ENCODE results near the gene ISCA1. TPM values are rescaled to one million over a fixed set of nuclear protein-coding genes. Genes with fewer than 3 reads are reported as not detected.

ISCA1 gene
- total and polyA plus RNA-seq, 5 experiments from 2014 or later, result 36.7 to 57.7 (median 41.4) TPM

DNA sequence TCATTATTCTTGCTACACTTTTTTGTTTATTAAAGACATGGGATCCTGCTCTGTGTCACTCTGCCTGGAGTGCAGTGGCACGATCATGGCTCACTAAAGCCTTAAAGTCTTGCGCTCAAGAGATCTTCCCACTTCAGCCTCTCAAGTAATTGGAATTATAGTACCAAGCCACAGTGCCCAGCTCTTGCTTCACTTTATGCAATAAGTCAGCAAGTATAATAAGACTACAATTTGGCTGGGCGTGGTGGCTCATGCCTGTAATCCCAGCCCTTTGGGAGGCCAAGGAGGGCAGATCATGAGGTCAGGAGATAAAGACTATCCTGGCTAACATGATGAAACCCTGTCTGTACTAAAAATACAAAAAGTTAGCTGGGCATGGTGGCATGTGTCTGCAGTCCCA, 28.8 kb downstream of the ISCA1 start:
- POLR2A ChIA-PET, result no interaction called here
- Mint-ChIP-seq H3K27me3 (peaks cover 0 to 9% (median 0%) of the 10 kb centered on the region in 5 donors), H3K4me1 (no peaks in the 10 kb centered on the region), H3K36me3 (peaks cover 2 to 9% (median 8%) of the 10 kb centered on the region in 3 donors), H3K27ac (no peak overlapping the region), H3K4me3 (no peak overlapping the region), H3K9me3 (peaks cover 0 to 34% (median 6%) of the 10 kb centered on the region in 9 donors)
- ATAC-seq, result no peak
- no peak for DNase-seq

- H3K27ac Mint-ChIP-seq, result no peak overlapping the region
- POLR2A ChIA-PET, result no interaction called here
- ATAC-seq (no peak), DNase-seq (no peak)
- peaks cover 0 to 34% (median 6%) of the 10 kb centered on the region in 9 donors for H3K9me3 Mint-ChIP-seq
- H3K4me1 Mint-ChIP-seq, result no peaks in the 10 kb centered on the region
- H3K27me3 Mint-ChIP-seq, result peaks cover 0 to 9% (median under 1%) of the 10 kb centered on the region in 5 donors
- H3K36me3 Mint-ChIP-seq, result peaks cover 2 to 9% (median 8%) of the 10 kb centered on the region in 3 donors
- no peak overlapping the region for H3K4me3 Mint-ChIP-seq
These were observed 29.5 kb downstream of the ISCA1 start for GRCh38 chr9:86252870-86253269.

- POLR2A ChIA-PET, result no interaction called here
- H3K36me3 Mint-ChIP-seq, result peaks cover 2 to 8% (median 5%) of the 10 kb centered on the region in 3 donors
- ATAC-seq, result no peak
These were observed 32.2 kb downstream of the ISCA1 start for GRCh38 chr9:86250123-86250522.

DNA sequence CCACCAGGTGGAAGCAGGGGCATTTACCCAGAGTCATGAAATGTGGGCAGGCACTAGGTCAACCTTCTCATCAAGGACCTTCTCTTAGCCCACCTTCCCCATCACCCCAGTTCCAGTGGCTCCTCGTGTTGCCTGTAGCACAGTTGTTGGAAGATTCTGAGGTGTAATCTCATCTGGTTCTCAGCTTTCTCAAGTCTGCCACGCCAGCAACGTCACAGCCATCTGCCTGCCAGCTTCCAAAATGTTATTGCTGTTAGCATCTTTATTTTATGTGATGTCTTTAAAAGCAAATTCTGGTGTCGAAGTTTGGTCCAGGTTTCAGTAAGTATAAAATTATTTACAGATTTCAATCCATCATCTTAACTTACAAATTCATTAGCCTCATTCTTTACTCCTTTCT, 33.6 kb downstream of the ISCA1 start:
- no peak for ATAC-seq
- Mint-ChIP-seq H3K4me3 (no peak overlapping the region), H3K27me3 (peaks cover 0 to 9% (median 5%) of the 10 kb centered on the region in 5 donors), H3K27ac (no peak overlapping the region), H3K36me3 (peaks cover 2 to 8% (median 2%) of the 10 kb centered on the region in 3 donors), H3K9me3 (peaks cover 0 to 28% (median 6%) of the 10 kb centered on the region in 9 donors), H3K4me1 (peaks cover 0 to 2% (median 0%) of the 10 kb centered on the region in 4 donors)
- no peak for DNase-seq
- POLR2A ChIA-PET, result no interaction called here

More at GRCh38 chr9:86250123-86250522, 32.2 kb downstream of the ISCA1 start:
- DNase-seq, result no peak
- Mint-ChIP-seq H3K27ac (no peak overlapping the region), H3K4me3 (no peak overlapping the region), H3K27me3 (peaks cover 0 to 9% (median 5%) of the 10 kb centered on the region in 5 donors), H3K9me3 (peaks cover 0 to 34% (median 6%) of the 10 kb centered on the region in 9 donors), H3K4me1 (peaks cover 0 to 2% (median 0%) of the 10 kb centered on the region in 4 donors)

DNA sequence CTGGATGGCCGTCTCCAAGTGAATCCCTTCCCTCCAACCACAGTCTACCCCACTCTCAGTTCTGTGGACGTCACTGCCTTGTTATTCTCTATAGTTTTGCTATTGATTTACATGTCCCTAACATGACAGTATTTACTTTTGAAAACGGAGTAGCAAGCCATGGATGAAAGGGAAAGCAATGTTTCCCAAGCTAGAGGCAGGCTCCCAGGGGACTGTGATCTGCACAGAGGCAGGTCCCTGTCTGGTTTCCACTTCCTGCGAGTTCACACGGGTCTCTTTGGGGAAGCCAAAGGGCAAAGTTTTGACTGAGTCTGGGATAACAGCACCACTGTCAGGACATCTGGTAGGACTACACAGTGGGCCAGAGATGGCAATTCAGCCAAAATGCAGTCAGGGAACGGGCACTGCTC, 35.6 kb downstream of the ISCA1 start:
- ATAC-seq (no peak), DNase-seq (no peak)
- Mint-ChIP-seq H3K27me3 (peaks cover 0 to 8% (median 5%) of the 10 kb centered on the region in 5 donors), H3K4me1 (peaks cover 0 to 3% (median 0%) of the 10 kb centered on the region in 4 donors), H3K36me3 (peaks cover 0 to 2% (median 1%) of the 10 kb centered on the region in 3 donors), H3K9me3 (peaks cover 0 to 10% (median 2%) of the 10 kb centered on the region in 9 donors), H3K4me3 (no peak overlapping the region), H3K27ac (no peak overlapping the region)
- POLR2A ChIA-PET, result no interaction called here

DNA sequence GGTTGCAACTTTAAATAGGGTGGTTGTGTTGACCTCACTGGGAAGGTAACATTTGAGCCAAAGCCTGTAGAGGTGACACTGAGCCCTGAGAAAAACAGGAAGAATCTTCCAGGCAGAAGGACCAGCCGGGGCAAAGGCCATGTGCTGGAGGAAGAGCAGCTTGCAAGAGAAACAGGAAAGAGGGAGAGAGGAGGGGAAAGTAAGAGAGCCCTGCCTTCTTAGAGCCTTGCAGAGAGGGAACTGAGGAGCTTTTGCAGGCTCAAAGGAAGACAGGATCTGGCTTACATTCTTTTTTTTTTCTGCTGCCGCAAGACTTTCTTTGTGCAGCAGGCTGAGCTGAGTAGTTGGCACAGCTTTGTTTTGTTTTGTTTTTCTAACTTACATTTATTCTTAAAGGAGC, 40.3 kb downstream of the ISCA1 start:
- Mint-ChIP-seq H3K27me3 (peaks cover 0 to under 1% (median 0%) of the 10 kb centered on the region in 5 donors), H3K4me1 (peaks cover 0 to 3% (median 0%) of the 10 kb centered on the region in 4 donors), H3K9me3 (no peaks in the 10 kb centered on the region), H3K4me3 (no peak overlapping the region), H3K27ac (peak overlapping the region in 2 of 10 donors; percentile 42 to 43), H3K36me3 (no peaks in the 10 kb centered on the region)
- DNase-seq, result no peak
- no peak for ATAC-seq
- POLR2A ChIA-PET, result no interaction called here

- no peak for DNase-seq
- Mint-ChIP-seq H3K9me3 (no peaks in the 10 kb centered on the region), H3K27ac (no peak overlapping the region), H3K27me3 (no peaks in the 10 kb centered on the region), H3K36me3 (no peaks in the 10 kb centered on the region), H3K4me1 (peaks cover 0 to 3% (median 0%) of the 10 kb centered on the region in 4 donors), H3K4me3 (no peak overlapping the region)
- POLR2A ChIA-PET, result no interaction called here
- no peak for ATAC-seq
These were observed 41.1 kb downstream of the ISCA1 start for GRCh38 chr9:86241216-86241615.

GRCh38 chr9:86238861-86239770, 43.2 kb downstream of the ISCA1 start:
- POLR2A ChIA-PET, result no interaction called here
- H3K27ac Mint-ChIP-seq, result no peak overlapping the region

DNA sequence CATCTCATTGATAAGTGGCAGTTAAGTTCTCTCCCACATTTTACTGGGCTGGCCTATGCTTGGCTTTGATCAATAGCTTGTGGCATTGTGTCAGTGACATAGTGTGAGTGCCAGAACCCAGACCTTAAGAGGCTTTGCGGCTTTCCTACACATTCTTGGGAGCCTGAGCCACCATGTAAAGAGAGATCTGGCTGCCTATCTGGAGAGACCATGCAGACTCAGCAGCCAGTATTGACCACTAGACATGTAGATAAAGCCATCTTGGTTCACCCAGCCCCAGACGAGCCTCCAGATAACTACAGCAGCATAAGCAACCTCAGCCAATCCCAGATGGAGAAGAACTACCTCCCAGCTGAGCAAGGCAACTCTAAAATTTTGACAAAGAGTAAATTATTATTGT, 51.5 kb downstream of the ISCA1 start:
- H3K9me3 Mint-ChIP-seq, result no peaks in the 10 kb centered on the region
- peaks cover 0 to 9% (median 4%) of the 10 kb centered on the region in 5 donors for H3K27me3 Mint-ChIP-seq
- H3K4me1 Mint-ChIP-seq, result no peaks in the 10 kb centered on the region
- no peak for DNase-seq
- H3K27ac Mint-ChIP-seq, result no peak overlapping the region
- H3K36me3 Mint-ChIP-seq, result no peaks in the 10 kb centered on the region
- no peak for ATAC-seq
- no peak overlapping the region for H3K4me3 Mint-ChIP-seq
- POLR2A ChIA-PET, result no interaction called here

More at GRCh38 chr9:86238861-86239770, 43.2 kb downstream of the ISCA1 start:
- ATAC-seq (no peak), DNase-seq (no peak)
- H3K27me3 Mint-ChIP-seq, result no peaks in the 10 kb centered on the region
- H3K4me1 Mint-ChIP-seq, result peaks cover 0 to 1% (median 0%) of the 10 kb centered on the region in 4 donors
- no peak overlapping the region for H3K4me3 Mint-ChIP-seq
- H3K36me3 Mint-ChIP-seq, result no peaks in the 10 kb centered on the region
- no peaks in the 10 kb centered on the region for H3K9me3 Mint-ChIP-seq

GRCh38 chr9:86222667-86223066, 59.7 kb downstream of the ISCA1 start:
- Mint-ChIP-seq H3K27me3 (peaks cover 0 to 12% (median 0%) of the 10 kb centered on the region in 5 donors), H3K4me1 (no peaks in the 10 kb centered on the region), H3K9me3 (peaks cover 0 to 3% (median 0%) of the 10 kb centered on the region in 9 donors), H3K27ac (peak overlapping the region in 1 of 10 donors; percentile 41), H3K4me3 (no peak overlapping the region), H3K36me3 (no peaks in the 10 kb centered on the region)
- POLR2A ChIA-PET, result no interaction called here
- DNase-seq, result no peak
- ATAC-seq, result no peak

DNA sequence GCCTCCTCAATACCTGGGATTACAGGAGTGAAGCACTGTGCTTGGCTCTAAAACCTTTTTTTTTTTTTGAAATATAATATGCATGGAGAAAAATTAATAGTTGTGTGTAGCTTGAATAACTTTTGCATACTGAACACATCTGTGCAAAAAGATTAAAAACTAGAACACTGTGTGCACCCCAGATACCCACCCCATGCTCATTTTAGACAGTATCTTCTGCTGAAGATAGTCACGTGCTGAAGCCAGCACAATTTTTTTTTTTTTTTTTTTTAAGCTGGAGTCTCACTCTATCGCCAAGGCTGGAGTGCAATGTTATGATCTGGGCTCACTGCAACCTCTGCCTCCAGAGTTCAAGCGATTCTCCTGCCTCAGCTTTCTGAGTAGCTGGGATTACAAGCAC, 62.7 kb downstream of the ISCA1 start:
- no peaks in the 10 kb centered on the region for H3K4me1 Mint-ChIP-seq
- no peak for DNase-seq
- no peak for ATAC-seq
- H3K4me3 Mint-ChIP-seq, result no peak overlapping the region
- POLR2A ChIA-PET, result no interaction called here
- no peak overlapping the region for H3K27ac Mint-ChIP-seq
- H3K27me3 Mint-ChIP-seq, result peaks cover 0 to 10% (median 0%) of the 10 kb centered on the region in 5 donors
- H3K9me3 Mint-ChIP-seq, result peaks cover 0 to 3% (median 0%) of the 10 kb centered on the region in 9 donors
- H3K36me3 Mint-ChIP-seq, result no peaks in the 10 kb centered on the region

- no peak for DNase-seq
- ATAC-seq, result no peak
- H3K27me3 Mint-ChIP-seq, result peaks cover 0 to 3% (median 0%) of the 10 kb centered on the region in 5 donors
- no peak overlapping the region for H3K4me3 Mint-ChIP-seq
- POLR2A ChIA-PET, result no interaction called here
- H3K9me3 Mint-ChIP-seq, result peaks cover 0 to 3% (median 0%) of the 10 kb centered on the region in 9 donors
- H3K36me3 Mint-ChIP-seq, result no peaks in the 10 kb centered on the region
- no peak overlapping the region for H3K27ac Mint-ChIP-seq
- H3K4me1 Mint-ChIP-seq, result no peaks in the 10 kb centered on the region
These were observed 65.1 kb downstream of the ISCA1 start for GRCh38 chr9:86217076-86217755.

All from naive thymus-derived CD8-positive, alpha-beta T cell (primary cell).